ENCODE measurements around the gene S100A11.
A peak's percentile ranks its signal among the peaks of the same experiment; 100 is the strongest.

S100A11 gene

DNA sequence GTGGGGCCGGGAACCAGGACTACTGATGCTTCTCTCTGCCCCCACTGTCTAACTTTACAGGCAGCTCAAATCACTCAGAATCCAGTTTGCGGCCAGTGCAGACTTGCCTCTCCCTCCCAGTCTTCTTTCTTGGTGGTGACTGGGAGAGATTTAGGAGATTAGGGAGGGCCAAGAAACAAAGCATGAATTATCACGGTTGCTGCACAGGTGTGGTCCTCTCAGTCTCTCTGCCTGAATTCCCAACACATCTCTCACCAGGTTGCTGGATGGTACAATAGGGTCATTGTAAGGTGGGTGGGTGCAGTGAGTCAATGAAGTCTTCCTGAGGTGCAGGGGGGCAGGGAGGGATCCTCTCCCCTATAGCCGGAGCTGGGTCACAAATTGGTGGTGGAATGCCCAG lies 12.6 kb downstream of the S100A11 start:
- Mint-ChIP-seq H3K4me1 (peaks cover 9% of the 10 kb centered on the region), H3K27ac (no peak overlapping the region), H3K9me3 (no peaks in the 10 kb centered on the region), H3K36me3 (no peaks in the 10 kb centered on the region), H3K4me3 (no peak overlapping the region)
- ATAC-seq (no peak), DNase-seq (ENCODE audit: low spot score in 2 of 2) (no peak)

DNA sequence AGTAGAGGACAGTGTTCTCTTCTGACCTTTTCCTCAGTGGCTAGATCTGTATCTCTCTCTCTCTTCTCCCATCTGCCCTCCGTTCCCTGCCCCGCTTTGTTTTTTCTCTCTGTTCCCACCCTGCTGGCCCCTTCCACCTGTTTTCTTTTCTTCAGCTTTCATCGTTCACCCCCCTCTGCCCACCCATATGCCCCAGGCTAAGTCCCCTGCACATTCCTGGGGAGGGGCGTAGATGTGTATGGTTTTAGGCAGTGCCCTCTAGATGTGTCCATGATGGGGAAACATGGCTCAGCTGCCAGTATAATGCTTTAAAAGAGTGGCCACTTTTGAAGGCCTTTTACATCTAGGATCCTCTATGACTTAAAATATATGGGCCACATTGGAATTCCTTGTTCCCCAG lies 13.6 kb downstream of the S100A11 start:
- Mint-ChIP-seq H3K4me1 (no peaks in the 10 kb centered on the region), H3K9me3 (no peaks in the 10 kb centered on the region), H3K36me3 (no peaks in the 10 kb centered on the region), H3K4me3 (no peak overlapping the region), H3K27ac (no peak overlapping the region)
- DNase-seq (ENCODE audit: low spot score in 2 of 2) (no peak), ATAC-seq (no peak)

DNA sequence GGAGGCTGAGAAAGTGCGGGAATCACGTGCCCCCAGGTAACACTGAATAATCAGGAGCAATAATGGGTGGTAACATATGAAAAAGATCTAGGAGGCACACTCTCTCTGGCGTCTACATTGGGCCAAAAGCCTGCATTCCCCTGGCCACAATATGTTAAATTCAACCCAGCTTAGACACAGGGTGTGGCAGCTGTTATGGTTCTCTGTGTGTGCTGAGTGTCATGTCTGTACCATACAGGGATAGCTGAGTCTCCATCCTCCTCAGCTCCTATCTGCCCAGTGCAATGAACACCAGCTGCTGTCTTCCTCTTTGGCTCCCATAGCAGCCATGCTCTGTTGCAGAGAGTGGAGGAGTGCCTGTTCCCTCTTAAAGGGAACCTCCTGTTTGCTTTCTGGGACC lies 14.3 kb downstream of the S100A11 start:
- Mint-ChIP-seq H3K36me3 (no peaks in the 10 kb centered on the region), H3K27ac (no peak overlapping the region), H3K4me3 (no peak overlapping the region), H3K4me1 (no peaks in the 10 kb centered on the region), H3K9me3 (no peaks in the 10 kb centered on the region)
- DNase-seq (ENCODE audit: low spot score in 2 of 2) (no peak), ATAC-seq (no peak)

DNA sequence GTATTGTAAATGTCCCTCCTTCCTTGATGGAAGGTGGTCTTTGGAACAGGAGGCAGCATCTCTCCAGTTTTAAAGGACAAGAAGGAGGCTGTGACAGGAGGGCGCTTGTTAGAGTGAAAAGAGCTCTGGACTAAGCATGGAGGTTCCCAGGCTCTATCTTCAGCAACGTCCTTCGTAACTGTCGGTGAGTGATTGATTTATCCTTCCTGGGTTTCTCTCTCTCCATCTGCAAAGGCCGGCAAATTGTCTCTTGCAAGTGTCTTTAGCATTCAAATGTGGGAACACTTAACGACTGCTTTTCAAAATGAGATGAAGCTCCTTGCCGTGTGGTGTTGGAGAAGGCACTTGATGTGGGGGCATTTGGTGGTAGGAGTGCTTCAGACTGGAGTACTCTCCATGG lies 15.2 kb downstream of the S100A11 start:
- Mint-ChIP-seq H3K9me3 (no peaks in the 10 kb centered on the region), H3K4me3 (no peak overlapping the region), H3K36me3 (no peaks in the 10 kb centered on the region), H3K4me1 (no peaks in the 10 kb centered on the region), H3K27ac (no peak overlapping the region)
- no peak for ATAC-seq
- no peak for DNase-seq (ENCODE audit: low spot score in 2 of 2)

DNA sequence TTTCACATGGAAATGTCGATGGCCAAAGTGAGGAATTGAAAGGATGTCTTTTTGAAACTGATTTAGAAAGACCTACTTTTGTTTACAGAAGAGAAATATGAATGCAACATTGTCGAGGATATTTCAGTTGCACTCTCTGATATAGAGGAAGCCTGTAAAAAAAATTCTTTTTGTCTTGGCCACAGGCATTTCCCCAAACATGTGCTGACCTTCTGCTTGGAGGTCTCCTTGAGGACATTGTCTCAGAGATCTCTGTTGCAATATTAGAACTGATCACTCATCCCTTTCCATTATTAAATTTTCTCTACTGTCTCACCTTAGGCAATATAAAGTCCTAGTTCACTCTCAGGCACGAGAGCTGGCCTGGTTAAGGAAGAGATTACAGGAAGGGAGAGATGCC lies 16.0 kb downstream of the S100A11 start:
- no peak overlapping the region for H3K27ac Mint-ChIP-seq
- H3K9me3 Mint-ChIP-seq, result no peaks in the 10 kb centered on the region
- ATAC-seq (no peak), DNase-seq (ENCODE audit: low spot score in 2 of 2) (no peak)
- no peak overlapping the region for H3K4me3 Mint-ChIP-seq
- no peaks in the 10 kb centered on the region for H3K4me1 Mint-ChIP-seq
- no peaks in the 10 kb centered on the region for H3K36me3 Mint-ChIP-seq

DNA sequence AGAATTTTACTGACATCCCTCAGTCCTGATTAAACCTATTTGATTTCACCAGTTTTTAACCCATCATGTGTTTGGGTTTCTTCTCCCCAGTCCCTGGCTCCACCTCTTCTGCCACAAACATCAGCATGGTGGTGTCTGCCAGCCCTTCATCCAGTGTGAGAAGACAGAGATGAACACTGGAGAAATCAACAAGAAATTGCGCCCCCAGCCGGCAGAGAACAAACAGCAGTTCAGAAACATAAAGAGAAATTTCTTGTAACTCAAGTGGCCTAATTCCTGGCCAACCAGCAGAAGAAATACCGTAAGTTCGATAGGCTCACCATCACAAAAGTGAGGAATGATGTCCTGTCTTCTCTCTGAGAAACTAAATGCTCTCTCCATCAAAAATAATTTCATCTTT lies 18.3 kb downstream of the S100A11 start:
- ATAC-seq, result no peak
- DNase-seq (ENCODE audit: low spot score in 2 of 2), result no peak
- no peaks in the 10 kb centered on the region for H3K36me3 Mint-ChIP-seq
- no peak overlapping the region for H3K27ac Mint-ChIP-seq
- H3K4me3 Mint-ChIP-seq, result no peak overlapping the region
- H3K9me3 Mint-ChIP-seq, result no peaks in the 10 kb centered on the region
- peaks cover 5% of the 10 kb centered on the region for H3K4me1 Mint-ChIP-seq

DNA sequence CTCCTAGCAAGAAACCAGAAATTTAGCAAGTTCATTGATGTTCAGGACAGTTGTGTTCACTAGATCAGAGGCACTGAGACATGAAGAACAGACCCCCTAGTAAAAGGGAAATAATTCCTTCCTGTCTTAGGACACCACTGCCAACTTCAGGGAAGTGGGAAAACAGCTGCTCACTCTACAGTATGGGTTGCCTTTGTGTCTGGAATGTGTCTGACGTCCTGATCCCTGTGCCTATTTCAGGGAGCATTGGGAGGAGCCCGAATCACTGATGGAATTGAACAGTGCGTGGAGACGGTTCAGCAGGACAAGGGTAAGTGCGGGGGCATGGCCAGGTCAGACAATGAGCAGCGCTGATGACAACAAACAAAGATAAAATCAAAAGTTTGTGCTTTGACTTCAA lies 21.0 kb downstream of the S100A11 start:
- ATAC-seq, result no peak
- H3K4me1 Mint-ChIP-seq, result peaks cover 5% of the 10 kb centered on the region
- H3K9me3 Mint-ChIP-seq, result no peaks in the 10 kb centered on the region
- H3K36me3 Mint-ChIP-seq, result no peaks in the 10 kb centered on the region
- H3K27ac Mint-ChIP-seq, result no peak overlapping the region
- no peak overlapping the region for H3K4me3 Mint-ChIP-seq
- DNase-seq (ENCODE audit: low spot score in 2 of 2), result no peak

DNA sequence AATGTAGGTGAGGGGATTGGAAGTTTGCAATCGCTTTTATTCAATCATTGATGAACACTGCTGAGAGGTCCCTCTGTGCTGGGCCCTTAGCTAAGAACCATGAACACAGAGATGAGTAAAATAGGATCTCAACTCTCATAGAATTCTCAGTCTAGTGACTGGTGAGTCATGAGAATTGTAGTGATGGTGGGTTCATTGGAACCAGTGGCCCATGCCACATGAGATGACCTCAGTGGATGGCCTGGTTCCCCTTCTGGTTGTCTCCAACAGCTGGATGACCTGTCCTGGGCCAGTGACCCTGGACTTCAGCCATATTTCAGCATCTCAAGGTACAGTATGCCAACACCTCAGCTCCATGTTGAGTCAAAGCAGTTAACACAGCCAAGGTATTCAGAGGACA lies 21.9 kb downstream of the S100A11 start:
- peaks cover 5% of the 10 kb centered on the region for H3K4me1 Mint-ChIP-seq
- ATAC-seq, result peak; percentile 81
- no peak for DNase-seq (ENCODE audit: low spot score in 2 of 2)
- H3K27ac Mint-ChIP-seq, result no peak overlapping the region
- no peaks in the 10 kb centered on the region for H3K9me3 Mint-ChIP-seq
- H3K4me3 Mint-ChIP-seq, result no peak overlapping the region
- no peaks in the 10 kb centered on the region for H3K36me3 Mint-ChIP-seq

DNA sequence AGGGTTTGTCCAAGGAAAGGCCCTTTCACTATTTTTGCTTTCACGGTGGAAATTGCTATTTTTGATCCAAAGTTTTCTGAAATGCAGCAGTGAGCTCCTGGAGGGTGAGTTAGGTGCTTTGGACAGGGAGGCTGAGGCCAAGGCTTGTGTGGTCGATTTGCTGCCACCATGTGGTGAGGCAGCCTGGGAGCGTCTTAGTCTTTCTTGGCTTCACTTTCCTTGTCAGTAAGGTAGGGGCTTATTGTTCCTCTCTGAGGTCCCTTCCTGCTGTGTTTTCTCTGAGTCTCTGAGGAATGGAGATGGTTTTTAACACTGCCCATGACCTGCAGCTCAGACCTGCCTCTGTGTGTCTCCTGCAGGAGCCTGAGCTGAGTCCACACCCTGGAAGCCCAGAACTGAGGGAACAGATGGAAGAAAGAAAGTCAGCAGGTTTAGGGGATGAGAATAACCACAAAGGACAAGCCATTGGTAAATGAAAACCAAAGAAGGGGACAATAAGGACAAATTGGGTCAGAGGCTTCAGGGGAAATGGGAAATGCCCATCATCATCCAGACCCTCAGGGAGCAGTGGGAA lies 23.1 kb downstream of the S100A11 start:
- Mint-ChIP-seq H3K4me3 (no peak overlapping the region), H3K4me1 (peaks cover 5% of the 10 kb centered on the region), H3K9me3 (no peaks in the 10 kb centered on the region), H3K27ac (peak overlapping the region; percentile 20), H3K36me3 (no peaks in the 10 kb centered on the region)
- DNase-seq (ENCODE audit: low spot score in 2 of 2) (no peak), ATAC-seq (peak; percentile 45)

DNA sequence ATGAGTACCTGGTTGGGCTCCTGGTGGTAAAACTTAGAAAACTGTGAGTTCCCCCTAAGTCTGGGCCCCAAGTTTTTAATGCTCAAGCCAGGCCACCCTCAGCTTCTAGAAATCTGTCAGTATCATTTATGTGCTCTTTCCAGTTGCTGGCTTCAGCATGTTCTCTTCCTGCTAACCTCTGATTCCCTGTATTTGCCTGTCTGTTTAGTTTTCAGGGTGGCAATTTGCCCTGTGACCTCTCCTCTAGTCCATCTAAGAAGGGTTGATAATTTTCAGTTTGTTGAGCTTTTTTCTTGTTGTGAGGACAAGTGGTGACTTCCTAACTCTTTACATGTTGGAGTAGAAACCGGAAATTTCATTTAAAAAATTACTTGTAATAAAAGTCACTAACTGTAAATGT lies 27.1 kb downstream of the S100A11 start:
- no peak overlapping the region for H3K27ac Mint-ChIP-seq
- H3K4me3 Mint-ChIP-seq, result no peak overlapping the region
- H3K36me3 Mint-ChIP-seq, result no peaks in the 10 kb centered on the region
- ATAC-seq (no peak), DNase-seq (ENCODE audit: low spot score in 2 of 2) (no peak)
- peaks cover 11% of the 10 kb centered on the region for H3K4me1 Mint-ChIP-seq
- no peaks in the 10 kb centered on the region for H3K9me3 Mint-ChIP-seq

DNA sequence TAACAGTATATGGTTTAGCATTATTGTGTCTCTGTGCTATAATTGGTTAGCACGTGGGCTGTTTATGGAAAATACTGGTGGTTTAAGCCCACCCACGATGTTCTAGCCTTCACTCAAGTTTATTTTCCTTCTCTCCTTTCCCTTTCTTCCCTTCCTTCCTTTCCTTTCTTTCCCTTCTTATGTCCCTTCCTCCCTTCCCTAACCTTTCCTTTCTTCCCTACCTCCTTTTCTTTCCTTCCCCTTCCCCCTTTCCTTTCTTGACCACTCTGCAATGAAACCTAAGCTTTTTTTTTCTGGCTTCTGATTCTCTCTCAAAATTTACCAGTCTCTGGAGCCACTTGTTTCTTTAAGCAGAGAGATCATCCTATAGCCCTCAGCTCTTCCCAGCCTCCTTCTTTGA lies 29.8 kb downstream of the S100A11 start:
- H3K9me3 Mint-ChIP-seq, result no peaks in the 10 kb centered on the region
- H3K4me3 Mint-ChIP-seq, result no peak overlapping the region
- peak overlapping the region; percentile 38 for H3K27ac Mint-ChIP-seq
- ATAC-seq (no peak), DNase-seq (ENCODE audit: low spot score in 2 of 2) (no peak)
- peaks cover 22% of the 10 kb centered on the region for H3K4me1 Mint-ChIP-seq
- no peaks in the 10 kb centered on the region for H3K36me3 Mint-ChIP-seq

DNA sequence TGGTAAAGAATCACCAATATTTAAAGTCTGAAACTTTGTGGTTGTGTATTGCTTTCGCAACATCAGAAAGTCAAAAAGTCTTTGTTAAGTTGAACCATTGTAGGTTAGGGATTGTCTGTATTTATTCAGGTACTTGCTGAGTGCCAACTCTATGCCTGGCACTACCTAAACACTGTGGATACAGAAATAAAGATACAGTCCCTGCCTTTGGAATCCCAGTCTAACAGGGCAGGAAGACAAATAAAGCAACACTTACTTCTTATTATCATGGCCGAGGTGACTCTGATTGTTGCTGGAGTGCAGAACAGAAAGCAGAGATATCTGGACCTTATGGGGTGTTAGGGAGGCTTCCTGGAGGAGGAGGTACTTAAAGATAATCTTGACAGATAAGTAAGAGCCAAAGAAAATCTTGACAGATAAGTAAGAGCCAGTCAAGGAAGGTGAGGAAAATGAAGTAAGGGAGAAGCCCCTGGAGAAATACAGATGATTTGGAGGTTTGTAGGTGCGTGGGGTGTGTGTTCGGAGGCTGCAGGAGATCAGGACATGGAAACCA lies 31.4 kb downstream of the S100A11 start:
- ATAC-seq (no peak), DNase-seq (ENCODE audit: low spot score in 2 of 2) (no peak)
- H3K27ac Mint-ChIP-seq, result no peak overlapping the region
- no peaks in the 10 kb centered on the region for H3K36me3 Mint-ChIP-seq
- H3K4me3 Mint-ChIP-seq, result no peak overlapping the region
- peaks cover 22% of the 10 kb centered on the region for H3K4me1 Mint-ChIP-seq
- H3K9me3 Mint-ChIP-seq, result no peaks in the 10 kb centered on the region

DNA sequence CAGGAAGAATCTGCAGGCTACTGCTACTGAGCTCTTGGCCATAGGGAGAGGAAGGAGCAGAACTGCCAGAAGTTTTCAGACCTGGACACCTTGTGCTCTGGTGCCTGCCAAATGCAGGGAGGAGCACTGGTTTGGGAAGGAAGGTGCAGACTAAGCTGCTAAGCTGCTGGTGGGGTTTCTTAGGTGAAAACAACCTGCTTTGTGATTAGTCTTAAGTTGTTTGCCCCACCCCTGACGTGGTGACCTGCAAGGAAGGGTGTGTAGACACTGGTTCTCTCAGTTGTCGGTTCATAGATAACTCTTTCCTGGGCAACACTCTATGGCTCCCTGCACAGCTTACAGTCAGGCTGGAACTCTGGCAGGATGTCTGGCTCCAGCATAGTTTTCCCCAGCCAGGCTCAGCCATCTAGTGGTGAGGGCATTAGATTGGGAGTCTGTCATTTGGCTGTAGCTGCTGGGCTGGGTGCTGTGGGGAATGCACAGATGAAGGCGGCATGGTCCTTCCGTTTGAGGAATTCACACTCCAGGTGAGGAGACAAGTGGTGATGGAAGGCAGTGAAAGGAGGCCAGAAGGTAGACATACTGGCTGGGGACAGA lies 32.9 kb downstream of the S100A11 start:
- no peaks in the 10 kb centered on the region for H3K9me3 Mint-ChIP-seq
- no peak overlapping the region for H3K4me3 Mint-ChIP-seq
- no peak overlapping the region for H3K27ac Mint-ChIP-seq
- ATAC-seq (no peak), DNase-seq (ENCODE audit: low spot score in 2 of 2) (no peak)
- no peaks in the 10 kb centered on the region for H3K36me3 Mint-ChIP-seq
- H3K4me1 Mint-ChIP-seq, result peaks cover 22% of the 10 kb centered on the region

DNA sequence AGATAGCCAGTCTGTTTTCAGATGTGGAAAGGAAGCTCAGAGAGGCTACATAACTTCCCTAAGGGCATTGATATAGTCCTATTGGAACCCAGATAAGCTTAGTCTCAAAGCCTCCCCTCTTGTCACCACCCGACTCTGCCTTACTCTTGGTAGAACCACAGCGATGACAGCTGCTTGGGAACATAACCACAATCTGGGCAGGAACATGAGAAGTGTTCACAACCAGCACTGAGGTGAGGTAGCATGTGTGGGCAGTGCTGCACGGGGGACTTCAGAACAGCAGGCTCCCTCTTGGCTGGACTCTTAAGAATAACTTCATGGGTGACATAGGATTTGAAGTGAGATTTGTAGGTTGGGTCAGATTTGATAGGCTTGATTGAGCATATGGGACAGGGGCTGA lies 33.8 kb downstream of the S100A11 start:
- Mint-ChIP-seq H3K4me3 (no peak overlapping the region), H3K4me1 (peaks cover 22% of the 10 kb centered on the region), H3K9me3 (no peaks in the 10 kb centered on the region), H3K27ac (no peak overlapping the region), H3K36me3 (no peaks in the 10 kb centered on the region)
- ATAC-seq, result peak; percentile 61
- no peak for DNase-seq (ENCODE audit: low spot score in 2 of 2)

DNA sequence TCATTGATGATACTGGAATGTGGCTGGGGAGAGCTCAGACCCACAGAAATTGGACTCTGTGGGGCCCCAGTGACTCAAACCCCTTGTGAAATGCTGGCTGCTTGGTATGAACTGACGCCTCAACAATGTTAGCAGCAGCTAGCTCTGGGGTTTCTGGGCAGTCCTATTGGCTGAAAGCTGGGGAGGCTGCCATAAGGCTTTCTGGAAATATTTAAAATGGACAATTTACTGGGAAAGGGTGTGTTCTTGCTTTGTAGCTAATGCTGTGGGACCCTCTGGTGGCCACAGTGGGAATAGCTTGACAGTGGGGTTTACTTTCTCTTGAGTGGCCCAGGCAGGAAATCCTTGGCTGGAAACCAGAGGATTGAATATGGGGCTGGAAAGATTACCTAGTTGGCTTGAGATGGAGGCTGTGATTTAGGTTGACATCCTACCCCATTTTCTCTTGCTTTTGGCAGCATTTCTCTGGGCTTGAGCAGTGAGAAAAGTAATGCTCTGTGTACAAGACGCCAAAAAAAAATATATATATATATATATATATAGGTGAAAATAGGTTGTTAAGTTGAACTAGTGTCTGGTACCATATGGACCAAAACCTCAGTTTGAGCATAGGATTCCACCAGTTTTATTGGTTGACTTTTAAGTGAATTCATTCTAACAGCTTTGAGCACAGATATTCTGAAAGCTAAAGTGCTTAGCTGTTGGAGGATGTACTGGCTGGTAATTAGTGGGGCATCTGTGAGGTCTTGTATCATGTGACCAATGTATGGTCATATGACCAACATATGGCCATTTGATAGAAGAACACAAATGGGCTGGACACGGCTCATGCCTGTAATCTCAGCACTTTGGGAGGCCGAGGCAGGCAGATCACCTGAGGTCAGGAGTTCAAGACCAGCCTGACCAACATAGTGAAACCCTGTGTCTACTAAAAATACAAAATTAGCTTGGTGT lies 34.9 kb downstream of the S100A11 start:
- DNase-seq (ENCODE audit: low spot score in 2 of 2) (peak; percentile 45 to 85), ATAC-seq (peak; percentile 75)
- H3K4me3 Mint-ChIP-seq, result no peak overlapping the region
- no peaks in the 10 kb centered on the region for H3K9me3 Mint-ChIP-seq
- H3K27ac Mint-ChIP-seq, result no peak overlapping the region
- no peaks in the 10 kb centered on the region for H3K36me3 Mint-ChIP-seq
- H3K4me1 Mint-ChIP-seq, result peaks cover 17% of the 10 kb centered on the region

Data from stimulated activated effector memory CD8-positive, alpha-beta T cell treated with anti-CD3 and anti-CD28 coated beads, Interleukin-12 subunit alpha, Interleukin-12 subunit beta, amount 100 ng/mL, for 72 hours (primary cell).